Neural cell (in vitro differentiated cells): ENCODE data around the gene IRF2BPL. TPM values are rescaled to one million over a fixed set of nuclear protein-coding genes. Genes with fewer than 3 reads are reported as not detected.

Experiments
- H2AFZ ChIP-seq: fragments of 200-600, 300-800 bp; sonication (generic), shearing (Covaris generic); 2 replicates; pipeline ENCODE4 v1.6.0; 2014; ENCODE audit warnings: low read depth, mild to moderate bottlenecking, antibody characterized with exemption, low read length, moderate library complexity
- H3F3A ChIP-seq: fragments of 200-600 bp; shearing (Covaris generic); 2 replicates; pipeline ENCODE4 v1.6.1; 2016; ENCODE audit warnings: mild to moderate bottlenecking, moderate library complexity, mixed read lengths, antibody characterized with exemption, low read length; ENCODE audit not compliant: insufficient read depth, poor library complexity, severe bottlenecking
- H3K27ac ChIP-seq: fragments of 200-600, 300-800 bp; sonication (generic), shearing (Covaris generic); 2 replicates; pipeline ENCODE4 v1.5.1; 2014; ENCODE audit warnings: mild to moderate bottlenecking, low read length, moderate library complexity
- H3K27me3 ChIP-seq: fragments of 300-800, 200-600 bp; sonication (generic), shearing (Covaris generic); 2 replicates; pipeline ENCODE4 v1.6.0; 2014; ENCODE audit warnings: mild to moderate bottlenecking, low read depth, low read length, moderate library complexity; ENCODE audit not compliant: insufficient read depth
- H3K36me3 ChIP-seq: fragments of 300-800, 200-600 bp; sonication (generic), shearing (Covaris generic); 2 replicates; pipeline ENCODE4 v1.5.1; 2014; ENCODE audit warnings: mild to moderate bottlenecking, antibody characterized with exemption, low read length, moderate library complexity; ENCODE audit not compliant: insufficient read depth
- H3K4me2 ChIP-seq: fragments of 300-800, 200-600 bp; sonication (generic), shearing (Covaris generic); 2 replicates; pipeline ENCODE4 v1.6.0; 2014; ENCODE audit warnings: mild to moderate bottlenecking, low read length
- H3K4me3 ChIP-seq: fragments of 300-800, 200-600 bp; sonication (generic), shearing (Covaris generic); 2 replicates; pipeline ENCODE4 v1.5.1; 2014; ENCODE audit warnings: mild to moderate bottlenecking, low read length, moderate library complexity
- H3K79me2 ChIP-seq: fragments of 200-600 bp; shearing (Covaris generic); replicated peaks from 2 replicates; pipeline ENCODE4 v1.6.0; 2014; ENCODE audit warnings: mild to moderate bottlenecking, low read length, moderate library complexity; ENCODE audit not compliant: insufficient read depth
- H3K9ac ChIP-seq: fragments of 300-800, 200-600 bp; sonication (generic), shearing (Covaris generic); 2 replicates; pipeline ENCODE4 v1.6.1; 2016; ENCODE audit warnings: mild to moderate bottlenecking, low read length, mixed read lengths
- H3K9me2 ChIP-seq: fragments of 200-600 bp; shearing (Covaris generic); 2 replicates; pipeline ENCODE4 v1.6.1; 2016; ENCODE audit warnings: mild to moderate bottlenecking, low read length, mixed read lengths; ENCODE audit not compliant: insufficient read depth
- H3K9me3 ChIP-seq: fragments of 200-600, 300-800 bp; sonication (generic), shearing (Covaris generic); 2 replicates; pipeline ENCODE4 v1.6.1; 2016; ENCODE audit warnings: mild to moderate bottlenecking, mixed run types, low read length, moderate library complexity, mixed read lengths
- H4K20me1 ChIP-seq: fragments of 200-600 bp; shearing (Covaris generic); 2 replicates; pipeline ENCODE4 v1.6.1; 2016; ENCODE audit warnings: mild to moderate bottlenecking, mixed run types; ENCODE audit not compliant: insufficient read depth
- CTCF ChIP-seq: fragments of 450-650 bp; IDR thresholded peaks from 2 replicates; pipeline ENCODE4 v1.5.1; 2014; ENCODE audit warnings: antibody characterized with exemption, mild to moderate bottlenecking, moderate library complexity; ENCODE audit not compliant: poor library complexity, severe bottlenecking
- EP300 ChIP-seq: fragments of 450-650 bp; conservative IDR thresholded peaks from 2 replicates; pipeline ENCODE4 v1.6.1; 2014; ENCODE audit warnings: antibody characterized with exemption, mild to moderate bottlenecking, moderate library complexity; ENCODE audit not compliant: poor library complexity, severe bottlenecking
- EZH2 ChIP-seq: fragments of 200-600, 300-800 bp; shearing (Covaris generic), sonication (generic); IDR thresholded peaks from 2 replicates; pipeline ENCODE4 v1.6.1; 2014; ENCODE audit warnings: antibody characterized with exemption, low read length, borderline replicate concordance, mild to moderate bottlenecking; ENCODE audit not compliant: insufficient read depth, poor library complexity, severe bottlenecking
- MXI1 ChIP-seq: fragments of 450-650 bp; conservative IDR thresholded peaks from 2 replicates; pipeline ENCODE4 v1.6.1; 2014; ENCODE audit warnings: antibody characterized with exemption, mild to moderate bottlenecking; ENCODE audit not compliant: poor library complexity, severe bottlenecking
- POLR2AphosphoS5 ChIP-seq: IDR thresholded peaks from 2 replicates; pipeline ENCODE4 v1.6.1; 2012
- RAD21 ChIP-seq: fragments of 450-650 bp; conservative IDR thresholded peaks from 2 replicates; pipeline ENCODE4 v1.6.1; 2014; ENCODE audit warnings: antibody characterized with exemption, mild to moderate bottlenecking, moderate library complexity
- REST ChIP-seq: IDR thresholded peaks from 2 replicates; pipeline ENCODE4 v1.6.1; 2012; ENCODE audit warnings: borderline replicate concordance
- SMC3 ChIP-seq: fragments of 450-650 bp; conservative IDR thresholded peaks from 2 replicates; pipeline ENCODE4 v1.6.1; 2014; ENCODE audit warnings: antibody characterized with exemption, mild to moderate bottlenecking, moderate library complexity; ENCODE audit not compliant: poor library complexity
- TAF1 ChIP-seq: IDR thresholded peaks from 2 replicates; pipeline ENCODE4 v1.6.1; 2012; ENCODE audit warnings: low read depth
- polyA plus RNA-seq: library from polyadenylated mRNA; depleted of rRNA; stranded (reverse); fragments of >200 nt; gene quantifications from 2 replicates; pipeline ENCODE4 v1.2.3, GENCODE V29; 2014

Gene IRF2BPL
- polyA plus RNA-seq, 1 donor from 2014 or later: 42.9 TPM

GRCh38 chr14:77000340-77001270 lies 27.9 kb downstream of the IRF2BPL start:
- H3K9me2 ChIP-seq: no peaks in the 10 kb centered on the region
- H3K27me3 ChIP-seq: no peaks in the 10 kb centered on the region
- H4K20me1 ChIP-seq: no peaks in the 10 kb centered on the region
- no peaks in the 10 kb centered on the region for H3K9me3 ChIP-seq
- H3K4me3 ChIP-seq: peak overlapping the region; percentile 20
- H3K36me3 ChIP-seq: no peaks in the 10 kb centered on the region
- H3K4me2 ChIP-seq: peak overlapping the region; percentile 35
- no peak for TF ChIP-seq EZH2
- TF ChIP-seq REST: peak; percentile 84
- peak; percentile 72 for TF ChIP-seq SMC3
- TF ChIP-seq RAD21: no peak
- TF ChIP-seq CTCF: no peak
- TF ChIP-seq TAF1: peak; percentile 50
- TF ChIP-seq POLR2AphosphoS5: peak; percentile 75
- peak; percentile 84 for TF ChIP-seq EP300
- peak overlapping the region; percentile 6 for H2AFZ ChIP-seq
- H3K79me2 ChIP-seq: no peaks in the 10 kb centered on the region
- H3K9ac ChIP-seq: peak overlapping the region; percentile 74
- H3F3A ChIP-seq: peaks cover 8% of the 10 kb centered on the region
- H3K27ac ChIP-seq: peak overlapping the region; percentile 99

GRCh38 chr14:76998910-76999309 lies 29.6 kb downstream of the IRF2BPL start:
- H3K27ac ChIP-seq: peak overlapping the region; percentile 99
- TF ChIP-seq TAF1: no peak
- no peak for TF ChIP-seq REST
- no peak for TF ChIP-seq POLR2AphosphoS5
- TF ChIP-seq EZH2: no peak
- no peak for TF ChIP-seq EP300
- TF ChIP-seq MXI1: no peak
- TF ChIP-seq CTCF: no peak
- no peak for TF ChIP-seq RAD21
- no peak for TF ChIP-seq SMC3
- no peaks in the 10 kb centered on the region for H3K9me2 ChIP-seq
- no peaks in the 10 kb centered on the region for H3K27me3 ChIP-seq
- no peaks in the 10 kb centered on the region for H3K79me2 ChIP-seq
- peak overlapping the region; percentile 13 for H3K4me3 ChIP-seq
- no peaks in the 10 kb centered on the region for H4K20me1 ChIP-seq
- peaks cover 8% of the 10 kb centered on the region for H3F3A ChIP-seq
- no peak overlapping the region for H2AFZ ChIP-seq
- no peak overlapping the region for H3K4me2 ChIP-seq
- H3K9ac ChIP-seq: peak overlapping the region; percentile 74
- H3K36me3 ChIP-seq: no peaks in the 10 kb centered on the region
- no peaks in the 10 kb centered on the region for H3K9me3 ChIP-seq
